ENCODE data around the gene FA2H.

DNA sequence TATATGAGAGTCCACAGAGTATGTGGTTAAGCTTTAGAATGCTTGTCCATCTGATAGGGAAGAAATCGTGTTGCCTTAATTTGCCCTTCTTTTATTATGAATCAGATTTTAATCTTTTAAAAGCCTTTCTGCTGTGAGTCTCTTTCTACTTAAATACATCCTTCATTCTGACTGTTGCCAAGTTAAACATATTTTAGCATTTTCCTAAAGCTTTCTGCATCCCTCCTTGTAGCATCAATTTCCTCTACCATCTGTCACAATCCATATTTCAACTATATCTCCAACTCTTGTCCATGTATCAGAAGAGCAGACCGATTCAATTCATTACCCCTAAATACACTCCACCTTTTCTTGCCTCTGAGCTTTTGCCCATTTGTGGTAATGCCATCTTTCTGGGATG lies 20.5 kb upstream of the FA2H start:
- TF ChIP-seq, protein P1, sequence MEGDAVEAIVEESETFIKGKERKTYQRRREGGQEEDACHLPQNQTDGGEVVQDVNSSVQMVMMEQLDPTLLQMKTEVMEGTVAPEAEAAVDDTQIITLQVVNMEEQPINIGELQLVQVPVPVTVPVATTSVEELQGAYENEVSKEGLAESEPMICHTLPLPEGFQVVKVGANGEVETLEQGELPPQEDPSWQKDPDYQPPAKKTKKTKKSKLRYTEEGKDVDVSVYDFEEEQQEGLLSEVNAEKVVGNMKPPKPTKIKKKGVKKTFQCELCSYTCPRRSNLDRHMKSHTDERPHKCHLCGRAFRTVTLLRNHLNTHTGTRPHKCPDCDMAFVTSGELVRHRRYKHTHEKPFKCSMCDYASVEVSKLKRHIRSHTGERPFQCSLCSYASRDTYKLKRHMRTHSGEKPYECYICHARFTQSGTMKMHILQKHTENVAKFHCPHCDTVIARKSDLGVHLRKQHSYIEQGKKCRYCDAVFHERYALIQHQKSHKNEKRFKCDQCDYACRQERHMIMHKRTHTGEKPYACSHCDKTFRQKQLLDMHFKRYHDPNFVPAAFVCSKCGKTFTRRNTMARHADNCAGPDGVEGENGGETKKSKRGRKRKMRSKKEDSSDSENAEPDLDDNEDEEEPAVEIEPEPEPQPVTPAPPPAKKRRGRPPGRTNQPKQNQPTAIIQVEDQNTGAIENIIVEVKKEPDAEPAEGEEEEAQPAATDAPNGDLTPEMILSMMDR (IDR thresholded peaks at IDR 0.05): no peak
- no peak for TF ChIP-seq BCL3 (IDR thresholded peaks at IDR 0.05)
- TF ChIP-seq, protein P2, sequence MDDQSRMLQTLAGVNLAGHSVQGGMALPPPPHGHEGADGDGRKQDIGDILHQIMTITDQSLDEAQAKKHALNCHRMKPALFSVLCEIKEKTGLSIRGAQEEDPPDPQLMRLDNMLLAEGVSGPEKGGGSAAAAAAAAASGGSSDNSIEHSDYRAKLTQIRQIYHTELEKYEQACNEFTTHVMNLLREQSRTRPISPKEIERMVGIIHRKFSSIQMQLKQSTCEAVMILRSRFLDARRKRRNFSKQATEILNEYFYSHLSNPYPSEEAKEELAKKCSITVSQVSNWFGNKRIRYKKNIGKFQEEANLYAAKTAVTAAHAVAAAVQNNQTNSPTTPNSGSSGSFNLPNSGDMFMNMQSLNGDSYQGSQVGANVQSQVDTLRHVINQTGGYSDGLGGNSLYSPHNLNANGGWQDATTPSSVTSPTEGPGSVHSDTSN (IDR thresholded peaks at IDR 0.05): no peak
- no peak for TF ChIP-seq POLR2A (IDR thresholded peaks at IDR 0.05; ENCODE audit: low read length)
- no peak for TF ChIP-seq MAX (IDR thresholded peaks at IDR 0.05)
- TF ChIP-seq EP300 (IDR thresholded peaks at IDR 0.05): no peak
